ENCODE results near the gene FAM13C.

GRCh38 chr10:59245686-59246085 lies 116.7 kb downstream of the FAM13C start:
- TF ChIP-seq CTCF (IDR thresholded peaks at IDR 0.05) (no peak), POLR2A (IDR thresholded peaks at IDR 0.05) (no peak)
